HepG2 (cell line): ENCODE data around the gene CHTF8. TPM values are rescaled to one million over a fixed set of nuclear protein-coding genes. Genes with fewer than 3 reads are reported as not detected.

Experiments used
- ARNTL ChIP-seq: sonication (generic); formaldehyde crosslinking; IDR thresholded peaks from 2 replicates; pipeline ENCODE4 v1.4.0; 2020; ENCODE audit warnings: mild to moderate bottlenecking, missing genetic modification reagents
- CHD4 ChIP-seq: fragments of 200-600 bp; sonication (generic); IDR thresholded peaks from 2 replicates; pipeline ENCODE4 v1.7.0; 2017; ENCODE audit warnings: mild to moderate bottlenecking, low read length, borderline replicate concordance
- ERF ChIP-seq: IDR thresholded peaks from 2 replicates; pipeline ENCODE4 v1.6.1; 2018; ENCODE audit warnings: missing biosample characterization, missing genetic modification reagents
- FIP1L1 ChIP-seq: fragments of 200-400 bp; formaldehyde crosslinking; IDR thresholded peaks from 2 replicates; pipeline ENCODE4 v1.6.1; 2018; ENCODE audit warnings: low read depth, mild to moderate bottlenecking, low read length, moderate library complexity, borderline replicate concordance; ENCODE audit not compliant: insufficient read depth
- GATAD1 ChIP-seq: IDR thresholded peaks from 2 replicates; pipeline ENCODE4 v1.6.1; 2016; ENCODE audit warnings: missing genetic modification reagents, missing compliant biosample characterization
- JUND ChIP-seq: sonication (generic); formaldehyde crosslinking; IDR thresholded peaks from 2 replicates; pipeline ENCODE4 v1.8.0; 2022; ENCODE audit warnings: mild to moderate bottlenecking, missing genetic modification reagents
- NCOA2 ChIP-seq: sonication (generic); formaldehyde crosslinking; IDR thresholded peaks from 2 replicates; pipeline ENCODE4 v1.8.0; 2022; ENCODE audit warnings: inconsistent platforms
- NFE2L1 ChIP-seq: sonication (generic); formaldehyde crosslinking; IDR thresholded peaks from 2 replicates; pipeline ENCODE4 v1.4.0; 2020; ENCODE audit warnings: missing genetic modification reagents, mild to moderate bottlenecking, borderline replicate concordance
- POGZ ChIP-seq: sonication (generic); formaldehyde crosslinking; IDR thresholded peaks from 2 replicates; pipeline ENCODE4 v1.4.0; 2020; ENCODE audit warnings: mild to moderate bottlenecking, missing genetic modification reagents
- RARA ChIP-seq: IDR thresholded peaks from 2 replicates; pipeline ENCODE4 v1.6.1; 2016; ENCODE audit warnings: missing genetic modification reagents, missing compliant biosample characterization
- RELA ChIP-seq: sonication (generic); formaldehyde crosslinking; IDR thresholded peaks from 2 replicates; pipeline ENCODE4 v1.4.0; 2020; ENCODE audit warnings: missing genetic modification reagents
- YY1 ChIP-seq: IDR thresholded peaks from 2 replicates; pipeline ENCODE4 v1.6.1; 2011; ENCODE audit warnings: low read length, low read depth, moderate library complexity, mild to moderate bottlenecking; ENCODE audit not compliant: insufficient read depth, insufficient replicate concordance
- ZBTB1 ChIP-seq: sonication (generic); formaldehyde crosslinking; IDR thresholded peaks from 2 replicates; pipeline ENCODE4 v1.4.0; 2020; ENCODE audit warnings: missing genetic modification reagents, borderline replicate concordance
- ZFP82 ChIP-seq: sonication (generic); formaldehyde crosslinking; IDR thresholded peaks from 2 replicates; pipeline ENCODE4 v1.5.1; 2020; ENCODE audit warnings: mild to moderate bottlenecking, missing genetic modification reagents, borderline replicate concordance
- ZNF225 ChIP-seq: sonication (generic); formaldehyde crosslinking; IDR thresholded peaks from 2 replicates; pipeline ENCODE4 v1.4.0; 2020; ENCODE audit warnings: mild to moderate bottlenecking, missing genetic modification reagents
- ZNF234 ChIP-seq: sonication (generic); formaldehyde crosslinking; conservative IDR thresholded peaks from 2 replicates; pipeline ENCODE4 v1.5.1; 2020; ENCODE audit warnings: mild to moderate bottlenecking, missing genetic modification reagents
- ZNF326 ChIP-seq: sonication (generic); formaldehyde crosslinking; IDR thresholded peaks from 2 replicates; pipeline ENCODE4 v1.4.0; 2020; ENCODE audit warnings: missing genetic modification reagents, borderline replicate concordance
- ZNF343 ChIP-seq: sonication (generic); formaldehyde crosslinking; IDR thresholded peaks from 2 replicates; pipeline ENCODE4 v1.4.0; 2020; ENCODE audit warnings: mild to moderate bottlenecking, missing genetic modification reagents
- ZNF546 ChIP-seq: sonication (generic); formaldehyde crosslinking; conservative IDR thresholded peaks from 2 replicates; pipeline ENCODE4 v1.8.1; 2023; ENCODE audit warnings: mild to moderate bottlenecking, missing genetic modification reagents
- polyA plus RNA-seq, 8 experiments: library from polyadenylated mRNA; depleted of rRNA in 3 of 8; stranded (reverse) in 7 of 8; unstranded in 1 of 8; fragments of >200 nt; fragmentation: Illumina TruSeq in 4 of 8; extraction: Trizol in 4 of 8; gene quantifications; 2 replicates each; pipeline versions ENCODE4 v1.2.1 to v1.2.3, GENCODE V29; 2011 to 2016; ENCODE audit warnings: low read depth in 4 of 8, missing spikeins in 1 of 8, mixed read lengths in 1 of 8; ENCODE audit not compliant: insufficient read depth in 1 of 8
- total RNA-seq, 5 experiments: library from RNA; depleted of rRNA; stranded (reverse); fragments of >200 nt; fragmentation: Illumina TruSeq; extraction: Trizol; gene quantifications; 2 replicates each; pipeline ENCODE4 v1.2.3, GENCODE V29; 2016; ENCODE audit warnings: low read depth in 1 of 5
- TF ChIP-seq, protein P1 (sequence below): sonication (generic); formaldehyde crosslinking; IDR thresholded peaks from 2 replicates; pipeline ENCODE4 v1.5.0; 2020; ENCODE audit warnings: missing genetic modification reagents
- TF ChIP-seq, protein P2 (sequence below): sonication (generic); formaldehyde crosslinking; IDR thresholded peaks from 2 replicates; pipeline ENCODE4 v1.4.0; 2020; ENCODE audit warnings: mild to moderate bottlenecking, missing genetic modification reagents
- TF ChIP-seq, protein P3 (sequence below): sonication (generic); formaldehyde crosslinking; IDR thresholded peaks from 2 replicates; pipeline ENCODE4 v1.4.0; 2020; ENCODE audit warnings: mild to moderate bottlenecking, missing genetic modification reagents, borderline replicate concordance
- TF ChIP-seq, protein P4 (sequence below): sonication (generic); formaldehyde crosslinking; IDR thresholded peaks from 2 replicates; pipeline ENCODE4 v1.4.0; 2020; ENCODE audit warnings: mild to moderate bottlenecking, low read depth, missing genetic modification reagents
- TF ChIP-seq, protein P5 (sequence below), 2 experiments: fragments of 450-650 bp in 1 of 2; sonication (generic) in 1 of 2; formaldehyde crosslinking; IDR thresholded peaks; 2 replicates each; pipeline versions ENCODE4 v1.5.0 to v1.8.0; 2020 to 2022; ENCODE audit warnings: mild to moderate bottlenecking in 1 of 2, missing genetic modification reagents in 1 of 2

Gene CHTF8
- total and polyA plus RNA-seq, 2 of the 13 experiments (the other 11 are each of a cell fraction or from before 2014, with no cell fraction given) = 37.2 to 67.5 TPM

DNA sequence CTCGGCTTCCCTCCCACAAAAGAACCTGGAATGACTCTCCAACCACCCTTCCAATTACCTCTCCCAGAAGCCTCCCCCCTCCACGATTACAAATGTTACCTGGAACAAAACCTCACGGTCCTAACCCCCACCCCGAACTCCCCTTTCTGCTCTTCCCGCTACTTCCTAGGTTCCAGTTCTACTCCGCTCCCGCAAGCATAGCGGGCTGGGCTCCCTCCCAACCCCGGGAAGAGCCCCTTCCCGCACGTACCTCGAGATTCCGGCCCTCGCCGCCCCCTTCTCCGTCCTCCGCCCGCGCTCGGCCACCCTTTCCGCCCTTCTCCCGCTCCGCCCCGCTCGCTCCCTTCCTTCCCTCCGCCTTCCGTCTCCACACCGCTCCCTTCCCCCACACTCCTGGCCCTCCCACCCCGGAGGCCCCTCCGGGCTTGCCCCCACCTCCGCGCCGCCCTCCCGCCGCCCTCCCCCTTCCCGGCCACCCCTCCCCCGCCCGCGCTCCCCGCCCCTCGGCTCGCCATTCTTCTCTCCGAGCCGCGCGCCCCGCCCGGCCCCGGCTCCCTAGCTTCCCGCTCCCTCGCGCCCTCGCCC is 457 bp downstream of the CHTF8 start (continued):
- TF ChIP-seq, protein P1, sequence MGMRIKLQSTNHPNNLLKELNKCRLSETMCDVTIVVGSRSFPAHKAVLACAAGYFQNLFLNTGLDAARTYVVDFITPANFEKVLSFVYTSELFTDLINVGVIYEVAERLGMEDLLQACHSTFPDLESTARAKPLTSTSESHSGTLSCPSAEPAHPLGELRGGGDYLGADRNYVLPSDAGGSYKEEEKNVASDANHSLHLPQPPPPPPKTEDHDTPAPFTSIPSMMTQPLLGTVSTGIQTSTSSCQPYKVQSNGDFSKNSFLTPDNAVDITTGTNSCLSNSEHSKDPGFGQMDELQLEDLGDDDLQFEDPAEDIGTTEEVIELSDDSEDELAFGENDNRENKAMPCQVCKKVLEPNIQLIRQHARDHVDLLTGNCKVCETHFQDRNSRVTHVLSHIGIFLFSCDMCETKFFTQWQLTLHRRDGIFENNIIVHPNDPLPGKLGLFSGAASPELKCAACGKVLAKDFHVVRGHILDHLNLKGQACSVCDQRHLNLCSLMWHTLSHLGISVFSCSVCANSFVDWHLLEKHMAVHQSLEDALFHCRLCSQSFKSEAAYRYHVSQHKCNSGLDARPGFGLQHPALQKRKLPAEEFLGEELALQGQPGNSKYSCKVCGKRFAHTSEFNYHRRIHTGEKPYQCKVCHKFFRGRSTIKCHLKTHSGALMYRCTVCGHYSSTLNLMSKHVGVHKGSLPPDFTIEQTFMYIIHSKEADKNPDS (CRISPR knock-in tag) = no peak
- TF ChIP-seq, protein P2, sequence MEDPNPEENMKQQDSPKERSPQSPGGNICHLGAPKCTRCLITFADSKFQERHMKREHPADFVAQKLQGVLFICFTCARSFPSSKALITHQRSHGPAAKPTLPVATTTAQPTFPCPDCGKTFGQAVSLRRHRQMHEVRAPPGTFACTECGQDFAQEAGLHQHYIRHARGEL (CRISPR knock-in tag) = no peak
- TF ChIP-seq YY1 (no peak), FIP1L1 (no peak), GATAD1 (CRISPR knock-in tag) (no peak), ZNF326 (CRISPR knock-in tag) (no peak), NCOA2 (CRISPR knock-in tag) (no peak), ZNF546 (CRISPR knock-in tag) (no peak), ARNTL (no peak), ZBTB1 (CRISPR knock-in tag) (no peak; the same call in 1 of the 2 replicates), ZNF225 (CRISPR knock-in tag) (no peak; the same call in 1 of the 2 replicates), RELA (CRISPR knock-in tag) (no peak), POGZ (CRISPR knock-in tag) (no peak), RARA (CRISPR knock-in tag) (peak; percentile 52), ERF (CRISPR knock-in tag) (no peak; the same call in 1 of the 2 replicates), NFE2L1 (CRISPR knock-in tag) (no peak), JUND (CRISPR knock-in tag) (no peak), ZFP82 (CRISPR knock-in tag) (no peak; the same call in 1 of the 2 replicates), ZNF343 (no peak; the same call in none of the 2 replicates), CHD4 (no peak), ZNF234 (CRISPR knock-in tag) (0 out of 2 replicates have a peak, but pooled peaks have one; percentile 21)
- TF ChIP-seq, protein P3, sequence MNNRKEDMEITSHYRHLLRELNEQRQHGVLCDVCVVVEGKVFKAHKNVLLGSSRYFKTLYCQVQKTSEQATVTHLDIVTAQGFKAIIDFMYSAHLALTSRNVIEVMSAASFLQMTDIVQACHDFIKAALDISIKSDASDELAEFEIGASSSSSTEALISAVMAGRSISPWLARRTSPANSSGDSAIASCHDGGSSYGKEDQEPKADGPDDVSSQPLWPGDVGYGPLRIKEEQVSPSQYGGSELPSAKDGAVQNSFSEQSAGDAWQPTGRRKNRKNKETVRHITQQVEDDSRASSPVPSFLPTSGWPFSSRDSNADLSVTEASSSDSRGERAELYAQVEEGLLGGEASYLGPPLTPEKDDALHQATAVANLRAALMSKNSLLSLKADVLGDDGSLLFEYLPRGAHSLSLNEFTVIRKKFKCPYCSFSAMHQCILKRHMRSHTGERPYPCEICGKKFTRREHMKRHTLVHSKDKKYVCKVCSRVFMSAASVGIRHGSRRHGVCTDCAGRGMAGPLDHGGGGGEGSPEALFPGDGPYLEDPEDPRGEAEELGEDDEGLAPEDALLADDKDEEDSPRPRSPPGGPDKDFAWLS (CRISPR knock-in tag) = no peak
- TF ChIP-seq, protein P4, sequence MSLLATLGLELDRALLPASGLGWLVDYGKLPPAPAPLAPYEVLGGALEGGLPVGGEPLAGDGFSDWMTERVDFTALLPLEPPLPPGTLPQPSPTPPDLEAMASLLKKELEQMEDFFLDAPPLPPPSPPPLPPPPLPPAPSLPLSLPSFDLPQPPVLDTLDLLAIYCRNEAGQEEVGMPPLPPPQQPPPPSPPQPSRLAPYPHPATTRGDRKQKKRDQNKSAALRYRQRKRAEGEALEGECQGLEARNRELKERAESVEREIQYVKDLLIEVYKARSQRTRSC (CRISPR knock-in tag) = 0 out of 2 replicates have a peak, but pooled peaks have one; percentile 45
- TF ChIP-seq, protein P5, sequence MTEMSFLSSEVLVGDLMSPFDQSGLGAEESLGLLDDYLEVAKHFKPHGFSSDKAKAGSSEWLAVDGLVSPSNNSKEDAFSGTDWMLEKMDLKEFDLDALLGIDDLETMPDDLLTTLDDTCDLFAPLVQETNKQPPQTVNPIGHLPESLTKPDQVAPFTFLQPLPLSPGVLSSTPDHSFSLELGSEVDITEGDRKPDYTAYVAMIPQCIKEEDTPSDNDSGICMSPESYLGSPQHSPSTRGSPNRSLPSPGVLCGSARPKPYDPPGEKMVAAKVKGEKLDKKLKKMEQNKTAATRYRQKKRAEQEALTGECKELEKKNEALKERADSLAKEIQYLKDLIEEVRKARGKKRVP (CRISPR knock-in tag; IDR thresholded peaks at IDR 0.05) = 0 out of 4 replicates have a peak, but pooled peaks of 1 of the 2 experiments have one; percentile 11
